Mucosa of stomach (tissue), 1 donor: ENCODE measurements around the gene DYNLT2.

ENCODE experiments used
- H3K27me3 ChIP-seq: one replicate; pipeline ENCODE4 v1.7.0; 2013; ENCODE audit warnings: mild to moderate bottlenecking, low read length; ENCODE audit not compliant: control insufficient read depth, insufficient read depth
- H3K36me3 ChIP-seq: one replicate; pipeline ENCODE4 v1.7.0; 2013; ENCODE audit warnings: low read length; ENCODE audit not compliant: control insufficient read depth, insufficient read depth
- H3K4me1 ChIP-seq: one replicate; pipeline ENCODE4 v1.7.0; 2013; ENCODE audit warnings: mild to moderate bottlenecking, low read length; ENCODE audit not compliant: control insufficient read depth, insufficient read depth
- H3K4me3 ChIP-seq: one replicate; pipeline ENCODE4 v1.7.0; 2013; ENCODE audit warnings: low read length
- H3K9ac ChIP-seq: one replicate; pipeline ENCODE4 v1.7.0; 2013; ENCODE audit warnings: mild to moderate bottlenecking, low read length, moderate library complexity
- H3K9me3 ChIP-seq: one replicate; pipeline ENCODE4 v1.7.0; 2013; ENCODE audit warnings: mild to moderate bottlenecking, low read length, moderate library complexity; ENCODE audit not compliant: control insufficient read depth
- donor health status: Pancreatic carcinoma.

DYNLT2 gene, protein sequence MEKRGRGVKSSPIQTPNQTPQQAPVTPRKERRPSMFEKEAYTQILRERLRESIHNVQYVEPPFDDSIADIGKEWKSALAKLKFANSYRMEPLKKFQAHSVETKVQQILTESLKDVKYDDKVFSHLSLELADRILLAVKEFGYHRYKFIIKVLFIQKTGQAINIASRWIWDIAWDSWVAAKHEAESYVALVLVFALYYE

DNA sequence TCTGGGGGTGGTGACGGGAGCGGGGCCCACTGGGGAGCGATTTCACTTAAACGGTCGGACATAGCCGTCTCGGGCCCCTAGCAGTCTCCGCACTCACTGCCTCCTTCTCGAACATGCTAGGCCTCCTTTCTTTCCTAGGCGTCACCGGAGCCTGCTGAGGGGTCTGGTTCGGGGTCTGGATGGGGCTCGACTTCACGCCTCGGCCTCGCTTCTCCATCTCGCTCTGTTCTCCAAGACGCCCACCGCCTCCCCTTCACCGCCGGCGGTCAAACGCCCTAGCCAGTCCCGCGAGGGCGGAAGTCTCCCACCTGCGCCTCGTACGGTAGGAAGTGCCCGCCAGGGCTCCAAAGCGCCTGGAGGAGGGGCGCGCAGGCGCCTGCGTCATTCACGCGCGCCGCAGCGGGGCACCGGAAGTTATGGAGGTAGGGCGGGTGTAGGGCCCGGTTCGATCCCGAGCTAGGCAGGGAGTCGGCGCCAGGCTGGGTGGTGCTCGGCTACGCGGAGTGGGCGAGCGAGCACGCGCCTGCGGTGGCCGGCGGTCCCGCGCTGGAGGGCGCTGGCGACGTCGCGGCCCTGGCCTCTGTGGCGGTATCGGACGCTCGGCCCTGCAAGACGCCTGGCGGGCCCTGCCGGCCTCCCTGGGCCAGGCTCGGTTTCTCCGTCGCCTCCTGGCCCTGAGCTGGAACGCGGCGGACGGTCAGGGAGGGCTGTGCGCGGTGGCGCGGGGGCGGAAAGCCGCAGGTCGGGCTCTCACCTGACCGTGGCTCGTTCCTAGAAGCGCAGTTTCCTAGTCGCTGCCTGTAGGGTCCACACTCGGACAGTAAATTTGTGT, at the start of gene DYNLT2, which contains the start of gene ERMARD:
DYNLT2 (minus strand) TSS at position 331 of the 832 bp plus-strand sequence; CDS start at position 217, 114 bp downstream.
ERMARD (plus strand) TSS at position 381 of the 832 bp plus-strand sequence; CDS start at position 417, 36 bp downstream.
- H3K9me3 ChIP-seq, result no peaks in the 10 kb centered on the region
- H3K36me3 ChIP-seq, result no peaks in the 10 kb centered on the region
- H3K9ac ChIP-seq, result peak within 1 kb of the TSS; percentile 98
- H3K27me3 ChIP-seq, result no peaks in the 10 kb centered on the region
- peak within 1 kb of the TSS; percentile 69 for H3K4me3 ChIP-seq
- H3K4me1 ChIP-seq, result peaks cover 9% of the 10 kb centered on the region

DNA sequence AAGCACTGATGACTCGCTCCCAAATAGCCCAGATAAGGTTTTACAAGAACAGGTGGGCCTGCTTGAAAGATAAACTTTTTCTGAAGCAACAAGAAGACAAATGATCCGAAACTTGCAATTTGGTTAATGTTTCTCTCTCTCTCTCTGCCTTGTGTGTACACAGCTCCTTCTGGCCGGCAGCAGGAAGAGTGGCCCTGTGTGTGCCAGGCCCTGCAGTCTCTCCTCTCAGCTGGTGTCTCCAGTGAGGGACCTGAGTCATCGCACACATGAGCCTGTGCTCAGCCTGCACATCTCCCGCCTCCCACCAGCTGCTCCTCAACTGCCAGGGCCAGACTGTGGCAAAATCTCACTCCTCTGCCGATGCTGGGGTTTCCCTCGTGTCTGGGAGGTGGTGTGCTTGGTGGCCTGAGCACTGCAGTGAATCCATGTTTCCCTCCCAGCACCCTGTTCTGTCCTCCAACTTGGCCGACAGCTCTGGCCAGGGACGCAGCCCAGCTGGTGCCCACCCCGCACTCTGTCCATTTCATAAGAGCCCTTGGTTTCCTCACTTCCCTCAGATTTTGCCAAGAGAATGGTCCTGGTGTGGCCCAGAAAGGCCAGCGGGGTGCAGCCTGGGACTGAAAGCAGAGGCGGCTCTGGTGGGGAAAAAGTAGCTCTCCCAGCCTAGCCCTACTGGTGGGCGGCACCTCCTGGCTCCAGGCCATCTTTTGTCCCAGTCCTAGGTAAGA, 49.5 kb upstream of the DYNLT2 start:
- H3K27me3 ChIP-seq, result peaks cover 9% of the 10 kb centered on the region
- H3K9ac ChIP-seq, result peak overlapping the region; percentile 4
- peaks cover 27% of the 10 kb centered on the region for H3K4me1 ChIP-seq
- no peaks in the 10 kb centered on the region for H3K36me3 ChIP-seq
- H3K4me3 ChIP-seq, result no peak overlapping the region
- H3K9me3 ChIP-seq, result no peaks in the 10 kb centered on the region

DNA sequence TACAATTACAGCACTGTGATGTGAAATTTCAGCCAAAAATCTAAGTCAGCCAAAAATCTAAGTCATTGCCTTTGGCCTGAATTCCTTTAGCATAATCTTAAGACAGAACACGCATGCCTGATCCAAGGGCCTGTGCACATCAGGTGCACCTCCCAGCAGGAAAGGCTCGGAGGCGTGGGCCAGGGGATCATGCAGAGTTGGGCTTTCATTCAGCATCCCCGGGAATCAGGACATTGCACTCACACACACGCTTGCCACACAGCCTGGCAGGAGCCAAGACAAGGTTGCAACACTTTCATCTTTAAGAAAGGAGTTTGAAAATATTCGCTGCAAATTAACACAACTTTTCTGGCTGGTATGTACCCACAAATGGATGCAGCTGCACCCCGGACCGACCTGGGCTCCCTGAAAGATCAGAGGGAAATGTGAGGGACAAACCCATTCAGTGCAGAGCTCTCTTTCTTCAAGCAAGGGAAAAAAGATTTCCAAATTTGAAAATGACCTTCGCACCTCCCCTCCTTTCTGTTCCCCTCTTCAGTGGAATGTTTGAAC, 48.8 kb upstream of the DYNLT2 start:
- peaks cover 2% of the 10 kb centered on the region for H3K27me3 ChIP-seq
- peaks cover 27% of the 10 kb centered on the region for H3K4me1 ChIP-seq
- H3K9ac ChIP-seq, result no peak overlapping the region
- H3K36me3 ChIP-seq, result no peaks in the 10 kb centered on the region
- no peak overlapping the region for H3K4me3 ChIP-seq
- H3K9me3 ChIP-seq, result no peaks in the 10 kb centered on the region

DNA sequence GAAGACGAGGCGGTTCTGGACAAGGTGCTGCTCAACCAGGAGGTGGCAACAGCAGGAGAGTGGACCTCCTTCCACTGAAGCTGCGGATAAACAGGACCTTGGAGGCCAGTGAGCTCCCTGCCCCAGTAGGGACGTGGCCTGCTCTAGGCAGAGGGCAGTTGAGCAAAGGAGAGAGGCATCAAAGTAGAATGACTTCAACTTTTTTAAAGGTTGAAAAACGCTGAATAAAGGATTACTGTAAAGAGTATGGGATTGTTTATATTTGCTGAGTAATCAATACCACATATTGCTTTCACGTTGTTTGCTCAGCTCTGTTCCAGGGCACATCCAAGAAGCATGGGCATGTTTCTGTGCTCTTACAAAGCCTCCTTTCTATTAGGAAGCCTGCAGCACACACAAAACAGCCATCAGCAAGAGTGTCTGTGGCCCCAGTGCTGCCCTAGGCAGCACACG, 48.1 kb upstream of the DYNLT2 start:
- peaks cover 32% of the 10 kb centered on the region for H3K4me1 ChIP-seq
- H3K9me3 ChIP-seq, result no peaks in the 10 kb centered on the region
- no peak overlapping the region for H3K9ac ChIP-seq
- no peak overlapping the region for H3K4me3 ChIP-seq
- no peaks in the 10 kb centered on the region for H3K36me3 ChIP-seq
- H3K27me3 ChIP-seq, result no peaks in the 10 kb centered on the region

DNA sequence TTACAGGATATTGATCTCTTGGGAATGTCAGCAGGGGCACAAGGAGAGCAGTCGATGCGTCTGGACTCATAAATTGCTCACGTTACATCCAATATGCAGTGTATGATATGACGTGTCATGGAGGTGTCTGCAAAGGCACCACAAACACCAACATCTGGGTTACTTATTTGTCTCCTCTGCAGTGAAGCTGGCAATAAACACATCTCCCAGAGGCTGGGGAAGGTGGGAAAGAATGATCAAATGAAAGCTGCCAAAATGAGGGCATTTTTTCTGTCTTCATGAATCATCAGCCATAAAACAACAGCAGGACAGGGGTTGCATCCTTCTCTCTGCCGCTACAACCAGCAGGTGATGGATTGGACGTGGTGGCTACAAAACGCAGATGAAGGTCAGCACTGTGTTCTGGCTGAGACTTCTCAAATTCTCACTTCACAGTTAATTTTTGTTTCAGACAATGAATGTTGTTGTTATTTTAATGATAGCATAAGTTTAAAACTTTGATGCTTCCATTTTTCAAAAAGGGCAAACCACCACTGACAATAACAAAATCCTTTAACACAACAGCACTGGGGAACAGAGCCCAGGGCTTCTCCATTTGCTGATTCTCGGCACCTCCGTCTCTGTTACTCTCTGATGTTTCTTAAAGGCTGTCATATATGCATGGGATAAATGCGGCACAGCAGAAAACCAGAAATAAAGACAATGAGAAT, 47.5 kb upstream of the DYNLT2 start:
- Histone ChIP-seq H3K9ac (no peak overlapping the region), H3K27me3 (no peaks in the 10 kb centered on the region), H3K36me3 (no peaks in the 10 kb centered on the region), H3K4me1 (peaks cover 32% of the 10 kb centered on the region), H3K4me3 (no peak overlapping the region), H3K9me3 (no peaks in the 10 kb centered on the region)

DNA sequence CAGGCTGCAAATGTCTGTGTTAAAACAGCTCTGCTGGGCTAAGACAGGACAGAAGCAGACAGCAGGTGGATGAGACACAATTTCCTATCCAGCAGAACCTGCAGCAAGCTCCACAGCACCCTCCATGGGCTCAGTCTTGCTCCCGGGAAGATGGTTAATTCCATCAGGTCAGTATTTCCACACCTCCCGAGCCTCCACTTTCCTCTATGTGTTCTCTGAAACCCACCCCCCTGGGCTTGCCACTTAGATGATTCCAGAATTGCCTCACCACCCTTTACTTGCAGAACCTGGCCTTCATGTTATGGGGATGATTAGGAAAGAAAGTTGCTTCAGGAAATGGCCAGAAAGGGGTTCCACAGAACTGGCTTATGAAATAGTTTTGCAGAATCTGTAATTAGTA, 43.8 kb upstream of the DYNLT2 start:
- H3K4me1 ChIP-seq, result peaks cover 18% of the 10 kb centered on the region
- H3K27me3 ChIP-seq, result no peaks in the 10 kb centered on the region
- H3K9me3 ChIP-seq, result no peaks in the 10 kb centered on the region

DNA sequence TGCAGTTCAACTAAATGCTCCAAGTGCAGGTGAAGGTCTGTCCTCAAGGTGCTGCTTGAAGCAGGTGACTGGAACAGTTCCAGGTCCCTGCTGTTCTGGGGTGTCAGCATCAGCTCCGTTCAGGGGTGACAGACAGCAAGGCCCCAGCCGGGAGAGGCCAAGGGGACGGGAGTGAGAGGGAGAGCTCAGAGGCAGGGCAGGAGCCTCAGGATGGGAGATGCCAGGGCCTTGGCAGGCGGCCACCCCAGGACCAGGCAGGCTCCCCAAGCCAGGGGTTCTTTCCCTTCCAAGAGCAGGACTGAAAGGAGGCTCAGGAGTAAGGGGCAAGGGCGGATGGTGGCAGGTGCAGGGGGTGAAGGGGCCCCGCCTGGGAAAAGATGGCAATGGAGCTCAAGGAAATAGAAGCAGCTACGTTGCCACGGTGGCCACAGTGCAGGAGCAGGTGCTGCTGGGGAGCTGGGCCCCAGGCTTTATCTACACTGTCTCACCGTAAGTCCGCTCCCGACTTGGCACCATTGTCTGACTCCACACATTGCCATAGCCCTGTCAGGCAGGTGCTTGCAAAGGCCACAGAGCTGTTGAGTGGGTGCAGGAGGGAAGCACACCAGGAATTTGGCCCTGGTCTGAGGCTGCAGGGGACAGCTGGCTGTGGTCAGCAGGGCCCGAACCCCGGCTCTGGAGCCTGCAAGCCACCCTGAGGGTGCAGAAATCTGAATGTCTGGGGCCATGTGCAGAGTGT, 43.1 kb upstream of the DYNLT2 start:
- H3K4me3 ChIP-seq, result no peak overlapping the region
- no peaks in the 10 kb centered on the region for H3K9me3 ChIP-seq
- no peak overlapping the region for H3K9ac ChIP-seq
- no peaks in the 10 kb centered on the region for H3K36me3 ChIP-seq
- H3K27me3 ChIP-seq, result no peaks in the 10 kb centered on the region
- H3K4me1 ChIP-seq, result peaks cover 18% of the 10 kb centered on the region

More for the DNA sequence above, 43.8 kb upstream of the DYNLT2 start:
- no peak overlapping the region for H3K9ac ChIP-seq
- H3K36me3 ChIP-seq, result no peaks in the 10 kb centered on the region
- H3K4me3 ChIP-seq, result no peak overlapping the region

DNA sequence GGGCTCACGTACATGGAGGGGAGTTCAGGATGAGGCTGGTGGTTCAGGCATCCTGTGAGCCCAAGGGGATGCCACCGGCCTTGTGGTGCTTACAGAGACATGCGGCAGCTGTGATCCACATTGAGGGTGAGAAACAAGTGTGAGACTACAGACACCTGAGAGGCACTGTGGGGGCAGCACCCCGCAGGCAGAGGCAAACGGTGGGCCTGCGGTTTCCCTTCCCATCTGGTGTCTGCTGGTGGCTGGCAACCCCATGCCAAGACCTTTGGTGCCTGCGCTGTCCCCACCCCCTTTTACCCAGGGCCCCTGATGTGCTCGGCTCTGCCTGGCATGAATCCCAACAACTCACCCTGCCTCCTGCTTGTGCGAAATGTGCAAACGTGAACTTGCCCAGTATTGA, 42.0 kb upstream of the DYNLT2 start:
- no peaks in the 10 kb centered on the region for H3K36me3 ChIP-seq
- no peaks in the 10 kb centered on the region for H3K27me3 ChIP-seq
- no peak overlapping the region for H3K9ac ChIP-seq
- H3K4me3 ChIP-seq, result no peak overlapping the region
- H3K4me1 ChIP-seq, result peaks cover 20% of the 10 kb centered on the region
- H3K9me3 ChIP-seq, result no peaks in the 10 kb centered on the region

DNA sequence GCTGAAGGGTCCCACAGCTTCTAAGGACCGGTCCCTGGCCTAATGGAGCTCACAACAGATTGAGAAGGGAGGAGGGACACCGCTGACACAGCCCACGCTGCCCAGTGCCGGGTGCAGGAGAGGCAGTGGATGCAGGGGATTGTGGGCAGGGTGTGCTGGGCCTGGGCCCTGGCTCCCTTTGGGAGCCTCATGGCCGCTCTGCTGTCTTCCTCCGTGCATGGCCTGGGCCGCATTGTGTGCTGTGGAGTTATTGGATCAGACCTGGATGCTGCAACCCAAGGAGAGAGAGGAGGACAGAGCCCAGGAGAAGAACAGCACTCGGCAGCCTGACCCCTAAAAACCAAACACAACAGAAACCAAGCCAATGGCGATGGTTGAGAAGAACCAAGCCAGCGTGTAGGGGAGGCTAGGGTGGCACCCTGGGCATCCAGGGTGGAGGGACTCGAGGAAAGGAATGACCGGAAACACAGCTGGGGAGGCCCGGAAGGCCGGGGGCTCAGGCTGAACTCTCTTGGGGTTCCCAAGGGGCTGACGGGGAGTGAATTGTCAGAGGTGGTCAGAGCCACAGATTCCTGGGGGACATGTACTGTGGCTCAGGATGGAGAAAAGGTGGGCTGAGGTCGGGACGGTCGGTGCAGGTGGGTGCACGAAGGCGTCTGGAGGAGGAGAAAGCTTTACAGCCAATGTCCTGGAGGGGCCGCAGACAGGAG, 41.1 kb upstream of the DYNLT2 start:
- H3K27me3 ChIP-seq, result no peaks in the 10 kb centered on the region
- H3K4me3 ChIP-seq, result no peak overlapping the region
- no peaks in the 10 kb centered on the region for H3K9me3 ChIP-seq
- no peak overlapping the region for H3K9ac ChIP-seq
- H3K4me1 ChIP-seq, result peaks cover 20% of the 10 kb centered on the region
- H3K36me3 ChIP-seq, result no peaks in the 10 kb centered on the region

DNA sequence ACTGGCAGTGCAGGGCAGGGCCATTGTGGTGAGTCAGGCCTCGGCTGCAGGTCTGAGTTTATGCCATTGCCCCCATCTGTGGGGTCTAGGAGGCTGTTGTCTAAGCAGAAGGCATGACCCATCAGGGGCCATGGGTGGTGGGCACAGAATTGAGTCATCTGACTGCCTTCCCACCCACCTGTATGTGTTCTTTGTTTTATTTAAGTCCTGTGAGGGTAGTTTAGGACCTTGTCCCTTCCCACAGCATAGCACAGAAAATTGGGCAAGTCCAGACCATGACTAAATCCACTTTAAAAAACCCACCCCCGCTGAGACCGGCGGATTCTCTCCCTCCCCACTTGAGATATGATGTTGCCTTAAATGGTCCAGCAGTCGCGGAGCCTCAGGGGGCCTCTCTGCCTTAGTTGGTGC, 40.4 kb upstream of the DYNLT2 start:
- H3K9me3 ChIP-seq, result no peaks in the 10 kb centered on the region
- no peaks in the 10 kb centered on the region for H3K36me3 ChIP-seq
- no peak overlapping the region for H3K4me3 ChIP-seq
- peaks cover 20% of the 10 kb centered on the region for H3K4me1 ChIP-seq
- H3K27me3 ChIP-seq, result no peaks in the 10 kb centered on the region
- H3K9ac ChIP-seq, result no peak overlapping the region
